HG03457 (cell line): ENCODE data around the gene AREL1.

ENCODE experiments used
- ATAC-seq: cut with Tn5 transposase; IDR thresholded peaks from one replicate; pipeline ENCODE4 v1.9.1; 2021; ENCODE audit warnings: moderate number of reproducible peaks; ENCODE audit not compliant: unreplicated experiment

AREL1 gene

DNA sequence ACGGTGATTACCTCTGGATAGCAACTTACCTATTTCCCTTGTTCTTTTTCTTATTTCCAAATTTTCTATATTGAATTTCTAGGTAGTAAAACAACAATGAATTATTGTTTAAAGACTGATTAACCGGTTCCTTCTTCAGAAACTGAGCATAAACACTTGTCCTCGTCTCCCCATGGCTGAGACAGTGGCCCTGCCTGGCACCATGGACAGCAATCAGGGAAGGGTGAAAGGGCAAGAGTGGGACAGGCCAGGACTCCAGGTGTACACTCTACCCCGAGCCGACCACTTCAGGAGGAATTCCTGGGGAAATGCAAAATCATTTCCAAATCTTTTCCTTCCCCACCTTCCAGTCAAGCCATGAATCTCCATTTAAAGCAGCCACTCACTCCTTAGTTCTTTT, 52.0 kb downstream of the AREL1 start:
- ATAC-seq = no peak

DNA sequence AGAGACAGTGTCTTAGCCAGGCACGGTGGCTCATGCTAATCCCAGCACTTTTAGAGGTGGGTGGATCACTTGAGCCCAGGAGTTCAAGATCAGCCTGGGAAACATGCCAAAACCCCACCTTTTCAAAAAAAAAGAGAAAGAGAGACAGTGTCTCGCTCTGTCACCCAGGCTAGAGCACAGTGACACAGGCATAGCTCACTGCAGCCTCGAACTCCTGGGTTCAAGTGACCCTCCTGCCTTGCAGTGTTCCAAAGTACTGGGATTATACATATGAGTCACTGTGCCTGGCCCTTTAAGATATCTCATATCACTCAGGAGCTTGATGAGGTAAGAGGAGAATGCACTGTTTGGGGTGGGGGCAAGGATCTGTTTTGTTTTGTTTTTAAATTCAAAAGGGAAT, 52.7 kb downstream of the AREL1 start:
- ATAC-seq = no peak

DNA sequence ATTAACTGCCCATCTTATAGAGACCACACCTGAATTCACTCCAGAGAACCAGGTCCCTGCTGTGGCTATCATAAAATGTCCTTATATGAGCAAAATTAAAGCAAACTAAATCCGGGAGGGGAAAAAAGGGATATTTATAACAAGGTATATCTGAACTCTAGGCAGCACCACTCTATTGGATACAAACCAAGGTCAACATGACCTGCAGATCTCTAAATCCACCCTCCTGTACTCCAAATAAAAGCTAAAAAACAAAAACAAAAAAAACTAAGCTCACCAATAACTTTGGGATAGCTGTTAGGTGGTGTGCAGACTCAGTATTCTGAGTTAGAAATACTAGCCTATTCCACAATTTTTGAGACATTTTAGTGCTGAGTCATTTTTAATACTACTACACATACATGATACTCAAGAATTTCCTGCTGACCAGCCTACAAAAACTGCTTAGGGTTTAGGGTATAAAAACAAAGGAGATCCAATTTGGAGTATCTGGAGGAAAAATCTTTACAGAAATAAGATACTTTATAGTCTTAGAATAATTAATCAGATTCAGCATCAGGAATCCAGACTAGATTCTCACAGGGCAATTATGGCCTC, 54.2 kb downstream of the AREL1 start:
- no peak for ATAC-seq

- no peak for ATAC-seq
These were observed 55.9 kb downstream of the AREL1 start for GRCh38 chr14:74656964-74657363.

DNA sequence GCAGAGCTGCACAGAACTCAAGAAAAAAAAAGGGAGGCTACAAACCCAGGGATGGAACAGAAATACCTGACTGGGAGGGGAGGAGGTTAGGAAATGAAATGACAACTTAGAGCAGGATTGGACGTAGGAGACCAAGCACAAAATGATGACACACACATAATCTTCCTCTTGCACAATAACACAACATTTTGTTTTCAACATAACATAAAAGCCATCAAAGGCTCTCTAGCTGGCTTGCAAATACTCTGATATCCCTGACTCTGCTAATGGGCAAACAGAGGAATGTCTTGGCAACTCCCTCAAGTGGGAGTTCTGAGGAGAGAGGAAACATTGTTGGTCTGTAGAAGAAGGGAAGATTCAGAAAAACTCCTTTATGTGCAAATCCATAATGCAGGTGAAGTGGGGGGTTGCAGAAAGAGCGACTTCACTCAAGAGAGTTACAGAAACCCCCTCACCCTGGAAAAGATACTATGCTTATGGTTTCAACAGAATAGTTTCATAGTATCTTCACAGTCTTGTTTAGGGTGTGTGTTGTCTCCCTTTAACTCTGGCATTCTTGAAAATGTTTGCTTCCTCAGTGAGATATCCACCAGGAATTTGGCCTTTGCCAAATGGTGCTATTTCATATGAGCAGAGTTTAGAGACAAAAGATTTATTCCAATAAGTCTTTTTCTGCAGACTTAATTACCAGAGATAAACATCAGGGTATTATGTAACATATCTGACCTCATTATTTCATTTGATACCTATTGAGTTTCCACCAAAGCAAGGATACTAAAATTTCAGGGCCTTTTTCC, 57.1 kb downstream of the AREL1 start:
- no peak for ATAC-seq

DNA sequence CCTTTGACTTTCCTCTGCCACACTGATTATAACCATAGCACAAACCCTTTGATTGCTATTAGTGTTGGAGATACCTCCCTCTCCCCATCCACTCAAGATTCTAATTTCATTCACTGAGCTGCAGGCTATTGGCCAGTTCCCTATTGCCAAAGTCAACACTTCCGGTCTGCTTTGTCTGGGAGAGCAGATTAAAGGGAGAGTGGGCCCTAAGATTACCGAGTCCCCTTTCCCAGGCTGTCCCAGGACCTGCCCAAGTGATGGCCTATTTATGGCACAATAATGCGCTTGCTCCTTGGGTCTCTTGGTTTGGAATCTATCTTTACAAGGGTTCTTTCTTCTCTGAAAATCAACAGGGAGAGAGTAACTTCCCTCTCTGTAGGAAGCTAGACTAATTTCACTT, 57.9 kb downstream of the AREL1 start:
- ATAC-seq = no peak

- no peak for ATAC-seq
These were observed 59.3 kb downstream of the AREL1 start for GRCh38 chr14:74653386-74654138.

DNA sequence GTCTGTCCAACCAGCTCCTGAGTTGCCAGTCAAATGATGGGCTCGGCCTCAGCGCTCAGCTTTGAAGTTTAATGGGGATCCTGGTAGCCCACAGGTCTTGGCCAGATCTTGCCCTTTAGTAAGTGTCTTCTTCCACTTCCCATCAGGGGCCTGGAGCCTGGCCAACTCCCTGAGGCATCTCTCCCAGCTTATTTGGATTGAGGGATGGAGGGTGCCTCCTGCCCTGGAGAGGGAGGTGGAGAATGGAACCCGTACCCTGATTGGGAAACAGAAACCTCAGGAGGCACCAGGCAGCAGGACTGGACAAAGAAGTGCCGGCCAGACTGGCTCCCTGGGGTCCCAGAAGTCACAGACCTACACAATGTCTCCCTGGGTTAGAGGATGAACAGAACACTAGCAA, 60.3 kb downstream of the AREL1 start:
- no peak for ATAC-seq

GRCh38 chr14:74650927-74651686, 61.8 kb downstream of the AREL1 start:
- no peak for ATAC-seq

DNA sequence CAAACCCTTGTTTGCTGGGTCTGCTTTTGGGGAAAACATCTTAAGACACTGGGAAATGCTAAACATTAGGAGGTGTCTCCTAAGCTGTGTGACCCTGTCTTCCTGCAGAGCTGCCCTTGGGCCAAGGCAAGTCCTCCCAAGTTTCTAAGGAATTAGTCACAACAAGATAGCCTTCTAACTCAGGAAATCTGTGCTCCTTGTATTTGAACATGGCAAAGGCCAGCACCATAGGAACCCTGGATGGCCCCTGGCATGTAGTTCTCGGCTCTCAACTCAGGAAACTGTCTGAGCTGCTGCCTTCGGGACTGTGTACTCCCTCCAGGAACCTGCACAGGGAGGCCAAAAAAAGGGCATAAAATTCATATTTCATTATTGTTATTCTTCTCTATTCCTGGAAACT, 63.2 kb downstream of the AREL1 start:
- ATAC-seq = no peak

GRCh38 chr14:74649167-74649566, 63.7 kb downstream of the AREL1 start:
- no peak for ATAC-seq

- no peak for ATAC-seq
These were observed 64.3 kb downstream of the AREL1 start for GRCh38 chr14:74648601-74649000.

- ATAC-seq = no peak
These were observed 65.0 kb downstream of the AREL1 start for GRCh38 chr14:74647678-74648461.

- ATAC-seq = no peak
These were observed 65.7 kb downstream of the AREL1 start for GRCh38 chr14:74647061-74647677.

- ATAC-seq = no peak
These were observed 67.0 kb downstream of the AREL1 start for GRCh38 chr14:74645756-74646470.

GRCh38 chr14:74645244-74645643, 67.6 kb downstream of the AREL1 start:
- no peak for ATAC-seq

DNA sequence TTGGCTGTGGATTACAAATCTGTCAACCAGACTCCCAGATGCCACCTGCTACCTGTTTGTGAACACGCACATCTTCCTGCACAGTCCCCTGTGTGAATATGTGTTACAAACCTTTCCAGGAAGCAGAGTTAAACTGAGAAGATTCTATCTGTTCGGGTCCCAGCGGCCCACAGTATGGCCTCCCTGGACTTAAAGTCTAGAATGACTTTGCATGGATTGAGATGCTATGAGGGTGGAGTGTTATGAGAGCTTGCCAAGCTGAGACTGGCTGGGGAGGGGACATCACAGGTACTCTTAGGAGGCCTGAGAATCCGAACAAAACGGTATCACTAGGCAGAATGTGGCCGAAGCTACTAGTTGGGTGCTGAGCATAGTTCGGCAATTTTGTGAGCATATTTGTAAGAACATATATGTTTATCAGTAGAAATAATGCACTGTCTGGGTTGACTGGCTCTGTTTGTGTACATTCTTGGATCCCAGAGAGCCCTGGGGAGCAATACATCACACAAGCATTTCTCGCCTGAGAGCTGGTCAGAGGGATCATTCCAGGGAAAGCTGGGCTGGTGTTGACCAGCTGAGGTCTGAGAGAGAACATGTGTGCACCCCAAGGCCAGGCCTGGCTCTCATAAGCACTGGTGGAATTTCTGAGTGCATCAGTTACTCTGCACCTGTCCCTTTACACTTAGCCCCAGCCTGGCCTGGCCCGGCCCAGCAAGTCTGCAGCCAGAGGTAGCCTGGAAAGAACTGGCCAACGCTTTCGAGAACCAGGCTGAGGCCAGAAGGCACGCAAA, 71.1 kb downstream of the AREL1 start:
- no peak for ATAC-seq

- ATAC-seq = no peak
These were observed 73.9 kb downstream of the AREL1 start for GRCh38 chr14:74638966-74639365.

- no peak for ATAC-seq
These were observed 74.8 kb downstream of the AREL1 start for GRCh38 chr14:74638066-74638465.
